Endothelial cell of umbilical vein (primary cell): Measurements from ENCODE around the gene OR2H2. TPM values are rescaled to one million over a fixed set of nuclear protein-coding genes. Genes with fewer than 3 reads are reported as not detected.

Experiments used
- BruUV-seq: library from RNA; stranded (reverse); fragments of 400-500 nt; replicated peaks from 2 replicates; lab custom pipeline; 2021; lab: Mats Ljungman, UMichigan
- CTCF ChIA-PET: fragments of 300-600, 350-600 bp; sonication (Branson Sonifier 250); formaldehyde crosslinking; loops from one replicate; lab custom pipeline; 2021; ENCODE audit warnings: antibody characterized with exemption, inconsistent platforms; lab: Charles Lee
- POLR2A ChIA-PET: fragments of 300-600, 350-600 bp; sonication (Branson Sonifier 250); formaldehyde crosslinking; loops from one replicate; lab custom pipeline; 2021; ENCODE audit warnings: antibody characterized with exemption, inconsistent platforms; lab: Charles Lee
- DNase-seq: peaks from one replicate; pipeline ENCODE4 v3.0.0-alpha.2; 2011; ENCODE audit warnings: low read depth, low spot score
- FAIRE-seq: peaks from 2 replicates; lab custom pipeline; 2011; peaks lifted over from hg19 to GRCh38; lab: Jason Lieb, UNC
- H2AFZ ChIP-seq: 2 replicates; pipeline ENCODE4 v1.6.0; 2012; ENCODE audit warnings: low read depth, low read length, control low read depth, inconsistent platforms
- H3K27ac ChIP-seq: 2 replicates; pipeline ENCODE4 v1.5.1; 2011; ENCODE audit warnings: low read depth, mild to moderate bottlenecking, control low read depth, low read length, moderate library complexity; ENCODE audit not compliant: insufficient read depth
- H3K27me3 ChIP-seq, 2 experiments: 2 replicates each; pipeline versions ENCODE4 v1.6.0 to v1.6.1; 2011; ENCODE audit warnings: low read length in 2 of 2, mixed read lengths in 1 of 2; ENCODE audit not compliant: control insufficient read depth in 2 of 2, insufficient read depth in 2 of 2
- H3K36me3 ChIP-seq, 2 experiments: 2 replicates in 1 of 2; 3 replicates in 1 of 2; pipeline ENCODE4 v1.5.1; 2011; ENCODE audit warnings: low read length in 2 of 2, mild to moderate bottlenecking in 1 of 2, moderate library complexity in 1 of 2; ENCODE audit not compliant: control insufficient read depth in 2 of 2, insufficient read depth in 2 of 2; ENCODE audit errors: extremely low read depth in 1 of 2
- H3K4me1 ChIP-seq: 3 replicates; pipeline ENCODE4 v1.5.1; 2011; ENCODE audit warnings: mild to moderate bottlenecking, low read length; ENCODE audit not compliant: control insufficient read depth, insufficient read depth; ENCODE audit errors: extremely low read depth
- H3K4me2 ChIP-seq: 2 replicates; pipeline ENCODE4 v1.6.1; 2011; ENCODE audit warnings: low read length, control low read depth, mixed read lengths; ENCODE audit not compliant: insufficient read depth
- H3K4me3 ChIP-seq, 3 experiments: fragments of 200-600 bp in 1 of 3; sonication (generic), shearing (Covaris generic) in 1 of 3; replicated peaks in 1 of 3; 2 replicates each; pipeline ENCODE4 v1.5.1; 2011 to 2016; ENCODE audit warnings: control low read depth in 3 of 3, low read length in 3 of 3, mild to moderate bottlenecking in 2 of 3, inconsistent platforms in 1 of 3, low read depth in 1 of 3, moderate library complexity in 1 of 3; ENCODE audit not compliant: insufficient read depth in 1 of 3
- H3K79me2 ChIP-seq: 2 replicates; pipeline ENCODE4 v1.6.0; 2012; ENCODE audit warnings: low read length, inconsistent platforms; ENCODE audit not compliant: control insufficient read depth, insufficient read depth
- H3K9ac ChIP-seq: replicated peaks from 2 replicates; pipeline ENCODE3; 2011; ENCODE audit warnings: low read length, control low read depth; ENCODE audit not compliant: insufficient read depth; ENCODE audit errors: extremely low read depth
- H3K9me1 ChIP-seq: replicated peaks from 3 replicates; pipeline ENCODE4 v1.6.0; 2011; ENCODE audit warnings: mild to moderate bottlenecking, low read length; ENCODE audit not compliant: control insufficient read depth, insufficient read depth; ENCODE audit errors: extremely low read depth
- H3K9me3 ChIP-seq: replicated peaks from 2 replicates; pipeline ENCODE4 v1.5.1; 2012; ENCODE audit warnings: low read length, inconsistent platforms; ENCODE audit not compliant: control insufficient read depth, insufficient read depth
- H4K20me1 ChIP-seq: replicated peaks from 2 replicates; pipeline ENCODE3; 2011; ENCODE audit warnings: mild to moderate bottlenecking, low read length; ENCODE audit not compliant: control insufficient read depth, insufficient read depth; ENCODE audit errors: extremely low read depth
- CTCF ChIP-seq, 2 donors: IDR thresholded peaks; 1 replicate in 1 of 2; 2 replicates in 1 of 2; pipeline ENCODE4 v1.5.1; 2011; ENCODE audit warnings: low read length in 2 of 2, mild to moderate bottlenecking in 2 of 2, moderate library complexity in 2 of 2, control low read depth in 1 of 2, inconsistent platforms in 1 of 2, low read depth in 1 of 2; ENCODE audit not compliant: insufficient read depth in 1 of 2; ENCODE audit errors: extremely low read depth in 1 of 2
- EZH2 ChIP-seq: IDR thresholded peaks from 2 replicates; pipeline ENCODE4 v1.6.1; 2012; ENCODE audit warnings: borderline replicate concordance, low read depth, mild to moderate bottlenecking, moderate library complexity, low read length, inconsistent platforms; ENCODE audit not compliant: severe bottlenecking
- FOS ChIP-seq: IDR thresholded peaks from 2 replicates; pipeline ENCODE4 v1.6.1; 2011; ENCODE audit warnings: mild to moderate bottlenecking, low read length, moderate library complexity, borderline replicate concordance; ENCODE audit not compliant: insufficient read depth
- GATA2 ChIP-seq: IDR thresholded peaks from 2 replicates; pipeline ENCODE4 v1.7.0; 2011; ENCODE audit warnings: low read depth, mild to moderate bottlenecking, moderate library complexity, mixed read lengths, low read length; ENCODE audit not compliant: insufficient read length, insufficient read depth
- JUN ChIP-seq: IDR thresholded peaks from 2 replicates; pipeline ENCODE4 v1.6.1; 2011; ENCODE audit warnings: borderline replicate concordance, low read depth; ENCODE audit not compliant: insufficient read length, insufficient read depth
- MAX ChIP-seq: IDR thresholded peaks from 2 replicates; pipeline ENCODE4 v1.6.1; 2011; ENCODE audit not compliant: insufficient read depth, insufficient read length
- MYC ChIP-seq: IDR thresholded peaks from one replicate; pipeline ENCODE4 v1.6.1; 2011; ENCODE audit warnings: mild to moderate bottlenecking, low read depth, low read length
- POLR2A ChIP-seq: IDR thresholded peaks from 2 replicates; pipeline ENCODE4 v1.6.1; 2012; ENCODE audit warnings: low read depth, mild to moderate bottlenecking, control low read depth, low read length
- POLR2AphosphoS5 ChIP-seq: IDR thresholded peaks from 2 replicates; pipeline ENCODE4 v1.6.1; 2012; ENCODE audit warnings: low read depth, mild to moderate bottlenecking, control low read depth, low read length, moderate library complexity; ENCODE audit not compliant: insufficient read depth
- dilution Hi-C: fragments of 300-500 bp; cut with MboI; formaldehyde crosslinking; loops from one replicate; pipeline ENCODE4 v1.15.0; 2019; ENCODE audit warnings: low sequenced_read_pairs; ENCODE audit not compliant: extremely low pct_ligation_motif_present
- intact Hi-C: fragments of 100-400 bp; cut with micrococcal nuclease; formaldehyde crosslinking; loops from one replicate; pipeline ENCODE4 v1.10.0; 2022
- polyA plus RNA-seq, 4 experiments: library from polyadenylated mRNA; depleted of rRNA in 3 of 4; stranded (reverse) in 3 of 4; unstranded in 1 of 4; fragments of >200 nt; gene quantifications; 2 replicates each; pipeline versions ENCODE4 v1.2.1 to v1.2.3, GENCODE V29; 2011 to 2012; ENCODE audit warnings: missing spikeins in 1 of 4
- total RNA-seq: library from RNA; stranded (reverse); gene quantifications from 2 replicates; pipeline ENCODE4 v1.2.3, GENCODE V29; 2021

The OR2H2 gene
- total and polyA plus RNA-seq, 2 donors (not counting 3 experiments of a cell fraction or from before 2014, with no cell fraction given) = not detected

GRCh38 chr6:29563435-29563965 is 21.4 kb upstream of the OR2H2 start:
- POLR2A ChIA-PET = no interaction called here
- Histone ChIP-seq H3K27ac (no peak overlapping the region), H3K27me3 (no peaks in the 10 kb centered on the region), H3K4me1 (no peaks in the 10 kb centered on the region), H3K9me3 (no peaks in the 10 kb centered on the region), H3K36me3 (no peaks in the 10 kb centered on the region), H3K4me3 (no peak overlapping the region), H3K4me2 (no peak overlapping the region), H3K79me2 (no peaks in the 10 kb centered on the region), H3K9ac (no peak overlapping the region), H4K20me1 (no peaks in the 10 kb centered on the region), H3K9me1 (no peaks in the 10 kb centered on the region), H2AFZ (no peak overlapping the region)
- no TSS peak for BruUV-seq
- CTCF ChIA-PET = no interaction called here
- intact Hi-C loops = no loop called here
- FAIRE-seq (no peak), DNase-seq (no peak)
- TF ChIP-seq JUN (no peak), FOS (no peak), EZH2 (no peak), POLR2A (no peak), MYC (no peak), MAX (no peak), CTCF (IDR thresholded peaks at IDR 0.05; ENCODE audit: extremely low read depth in 1 of 2, insufficient read depth in 1 of 2, low read depth in 1 of 2, low read length in 2 of 2) (no peak), POLR2AphosphoS5 (no peak), GATA2 (no peak)
- dilution Hi-C loops = no loop called here
